ENCODE measurements around the gene ENO2.
A peak's percentile ranks its signal among the peaks of the same experiment; 100 is the strongest.

Gene ENO2

GRCh38 chr12:6914947-6915788 is 788 bp downstream of the ENO2 start:
- peak; percentile 31 to 34 for DNase-seq

DNA sequence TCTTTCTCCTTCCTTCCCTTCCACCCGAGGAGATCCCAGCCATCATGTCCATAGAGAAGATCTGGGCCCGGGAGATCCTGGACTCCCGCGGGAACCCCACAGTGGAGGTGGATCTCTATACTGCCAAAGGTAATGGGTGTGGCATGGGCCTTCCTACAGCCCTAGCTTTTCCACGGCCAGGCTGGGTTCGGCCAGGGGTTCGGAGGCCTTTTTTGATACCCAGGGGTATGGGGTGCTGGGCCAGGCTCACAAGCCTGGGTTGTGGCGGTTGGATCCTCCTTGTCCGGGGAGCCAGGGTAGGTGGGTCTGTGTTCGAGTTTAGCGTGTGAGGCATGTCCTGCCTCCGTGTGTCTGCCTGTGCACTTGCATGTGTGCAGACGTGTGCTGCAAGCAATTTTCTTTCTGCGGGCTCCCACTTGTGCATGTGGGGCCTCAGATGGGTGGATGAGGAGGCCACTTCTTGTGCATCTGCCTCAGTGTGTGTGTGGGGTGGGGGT is 1.5 kb downstream of the ENO2 start:
- no peak for DNase-seq

GRCh38 chr12:6916426-6917200 is 2.2 kb downstream of the ENO2 start:
- no peak for DNase-seq

GRCh38 chr12:6917491-6918231 is 3.3 kb downstream of the ENO2 start:
- no peak for DNase-seq

GRCh38 chr12:6919588-6919987 is 5.2 kb downstream of the ENO2 start:
- no peak for DNase-seq

DNA sequence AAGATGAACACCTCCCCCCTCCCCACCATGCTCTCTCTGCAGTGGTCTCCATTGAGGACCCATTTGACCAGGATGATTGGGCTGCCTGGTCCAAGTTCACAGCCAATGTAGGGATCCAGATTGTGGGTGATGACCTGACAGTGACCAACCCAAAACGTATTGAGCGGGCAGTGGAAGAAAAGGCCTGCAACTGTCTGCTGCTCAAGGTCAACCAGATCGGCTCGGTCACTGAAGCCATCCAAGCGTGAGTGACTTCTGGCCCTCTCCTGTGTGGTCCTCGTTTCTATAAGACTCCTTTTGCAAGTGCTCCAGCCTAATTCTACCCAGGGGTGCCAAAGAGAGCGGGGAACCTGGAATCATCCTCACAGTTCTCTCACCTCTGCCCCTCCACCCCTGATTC is 7.2 kb downstream of the ENO2 start:
- DNase-seq = no peak

DNA sequence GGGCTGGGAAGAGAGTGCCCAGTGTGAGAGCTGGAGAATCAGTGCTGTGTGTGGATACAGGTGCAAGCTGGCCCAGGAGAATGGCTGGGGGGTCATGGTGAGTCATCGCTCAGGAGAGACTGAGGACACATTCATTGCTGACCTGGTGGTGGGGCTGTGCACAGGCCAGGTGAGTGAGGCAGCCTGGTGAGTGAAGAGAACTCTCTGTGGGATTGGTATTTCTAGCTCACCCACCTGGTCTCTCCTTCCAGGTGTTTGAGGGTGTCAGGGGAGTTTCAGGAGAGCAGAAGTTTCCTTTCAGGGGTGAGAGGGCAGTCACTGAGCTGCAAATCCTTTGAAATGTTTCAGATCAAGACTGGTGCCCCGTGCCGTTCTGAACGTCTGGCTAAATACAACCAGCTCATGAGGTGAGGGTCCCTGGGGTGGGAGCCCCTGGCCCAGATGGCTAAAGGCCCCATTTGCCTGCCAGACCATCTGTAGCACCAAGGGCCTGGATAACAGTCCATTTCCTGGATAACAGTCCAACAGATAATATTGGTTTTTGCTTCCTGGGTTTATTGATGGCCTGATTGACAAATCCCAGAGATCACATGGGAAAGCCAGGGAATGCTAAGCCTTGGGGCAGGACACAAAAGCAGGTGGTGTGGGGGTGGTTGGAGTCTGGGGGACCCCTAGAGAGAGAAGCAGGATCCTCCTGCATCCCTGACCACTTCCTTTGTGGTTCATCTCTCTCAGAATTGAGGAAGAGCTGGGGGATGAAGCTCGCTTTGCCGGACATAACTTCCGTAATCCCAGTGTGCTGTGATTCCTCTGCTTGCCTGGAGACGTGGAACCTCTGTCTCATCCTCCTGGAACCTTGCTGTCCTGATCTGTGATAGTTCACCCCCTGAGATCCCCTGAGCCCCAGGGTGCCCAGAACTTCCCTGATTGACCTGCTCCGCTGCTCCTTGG is 7.9 kb downstream of the ENO2 start:
- no peak for DNase-seq

DNA sequence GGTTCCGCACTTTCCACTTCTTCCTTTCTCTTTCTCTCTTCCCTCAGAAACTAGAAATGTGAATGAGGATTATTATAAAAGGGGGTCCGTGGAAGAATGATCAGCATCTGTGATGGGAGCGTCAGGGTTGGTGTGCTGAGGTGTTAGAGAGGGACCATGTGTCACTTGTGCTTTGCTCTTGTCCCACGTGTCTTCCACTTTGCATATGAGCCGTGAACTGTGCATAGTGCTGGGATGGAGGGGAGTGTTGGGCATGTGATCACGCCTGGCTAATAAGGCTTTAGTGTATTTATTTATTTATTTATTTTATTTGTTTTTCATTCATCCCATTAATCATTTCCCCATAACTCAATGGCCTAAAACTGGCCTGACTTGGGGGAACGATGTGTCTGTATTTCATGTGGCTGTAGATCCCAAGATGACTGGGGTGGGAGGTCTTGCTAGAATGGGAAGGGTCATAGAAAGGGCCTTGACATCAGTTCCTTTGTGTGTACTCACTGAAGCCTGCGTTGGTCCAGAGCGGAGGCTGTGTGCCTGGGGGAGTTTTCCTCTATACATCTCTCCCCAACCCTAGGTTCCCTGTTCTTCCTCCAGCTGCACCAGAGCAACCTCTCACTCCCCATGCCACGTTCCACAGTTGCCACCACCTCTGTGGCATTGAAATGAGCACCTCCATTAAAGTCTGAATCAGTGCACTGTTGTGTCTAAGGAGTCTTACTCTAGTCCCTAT is 8.8 kb downstream of the ENO2 start:
- no peak for DNase-seq

DNA sequence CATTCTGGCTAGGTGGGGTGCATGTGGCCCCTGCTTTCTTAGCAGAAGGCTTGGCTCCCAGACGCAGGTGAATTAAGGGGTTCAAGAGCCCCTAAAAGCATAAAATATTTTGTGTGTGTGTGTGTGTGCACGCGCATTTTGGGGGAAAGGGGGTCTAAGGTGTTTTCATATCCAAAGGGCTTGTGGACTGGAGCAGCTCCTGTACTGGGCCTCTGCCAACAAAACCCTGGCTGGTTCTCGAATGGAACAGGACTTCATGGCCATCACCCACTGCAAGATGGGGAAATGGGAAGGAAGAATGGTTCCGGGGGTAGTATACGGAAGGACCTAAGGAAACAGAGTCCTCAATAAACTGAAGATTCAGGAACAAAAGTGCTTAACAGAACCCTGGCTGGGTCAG is 9.5 kb downstream of the ENO2 start:
- no peak for DNase-seq

- DNase-seq = no peak
Measured at GRCh38 chr12:6925239-6925539, 10.8 kb downstream of the ENO2 start.

- no peak for DNase-seq
Measured at GRCh38 chr12:6925540-6926279, 11.3 kb downstream of the ENO2 start.

- DNase-seq = peak; percentile 9 to 34
Measured at GRCh38 chr12:6927379-6928021, 13.1 kb downstream of the ENO2 start, which contains the start of gene ATN1. Gene ATN1, plus strand, starts transcription at chr12:6927959. Its CDS starts 6,043 bp downstream, at chr12:6934002.

- DNase-seq = no peak
Measured at GRCh38 chr12:6928022-6928702, 13.8 kb downstream of the ENO2 start.

DNA sequence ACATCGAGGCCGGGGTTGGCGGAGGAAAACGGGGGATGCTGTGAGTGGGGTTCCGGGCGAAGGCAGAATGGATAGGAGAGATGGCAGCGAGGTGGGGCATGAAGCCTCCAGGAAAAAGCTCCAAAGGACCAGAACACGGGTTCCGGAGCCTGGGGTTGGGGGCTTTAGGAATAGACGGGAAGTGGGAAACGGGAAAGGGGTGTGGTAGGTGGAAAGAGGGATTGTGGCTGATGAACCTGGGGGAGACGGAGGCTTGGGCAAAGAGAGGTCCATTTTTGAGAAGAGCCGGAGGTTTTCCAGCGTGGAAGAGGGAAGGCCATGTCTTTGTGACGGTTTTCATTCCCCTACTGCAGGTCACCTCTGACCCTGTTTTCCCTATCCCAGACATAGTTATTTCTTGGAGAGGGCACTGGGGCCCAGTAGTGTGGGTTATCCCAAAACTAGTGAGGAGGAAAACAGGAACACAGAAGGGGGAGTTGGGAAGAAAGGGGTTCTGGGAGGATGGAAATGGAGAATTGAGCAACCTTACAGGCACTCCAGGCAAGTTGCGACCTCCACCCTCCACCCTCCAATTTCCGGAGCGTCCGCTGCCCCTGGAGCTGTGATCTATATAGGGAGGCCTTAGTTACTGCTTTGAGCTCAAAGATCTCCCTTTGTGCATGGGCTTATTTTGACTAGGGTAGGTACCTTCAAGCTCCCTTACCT is 14.5 kb downstream of the ENO2 start:
- no peak for DNase-seq

DNA sequence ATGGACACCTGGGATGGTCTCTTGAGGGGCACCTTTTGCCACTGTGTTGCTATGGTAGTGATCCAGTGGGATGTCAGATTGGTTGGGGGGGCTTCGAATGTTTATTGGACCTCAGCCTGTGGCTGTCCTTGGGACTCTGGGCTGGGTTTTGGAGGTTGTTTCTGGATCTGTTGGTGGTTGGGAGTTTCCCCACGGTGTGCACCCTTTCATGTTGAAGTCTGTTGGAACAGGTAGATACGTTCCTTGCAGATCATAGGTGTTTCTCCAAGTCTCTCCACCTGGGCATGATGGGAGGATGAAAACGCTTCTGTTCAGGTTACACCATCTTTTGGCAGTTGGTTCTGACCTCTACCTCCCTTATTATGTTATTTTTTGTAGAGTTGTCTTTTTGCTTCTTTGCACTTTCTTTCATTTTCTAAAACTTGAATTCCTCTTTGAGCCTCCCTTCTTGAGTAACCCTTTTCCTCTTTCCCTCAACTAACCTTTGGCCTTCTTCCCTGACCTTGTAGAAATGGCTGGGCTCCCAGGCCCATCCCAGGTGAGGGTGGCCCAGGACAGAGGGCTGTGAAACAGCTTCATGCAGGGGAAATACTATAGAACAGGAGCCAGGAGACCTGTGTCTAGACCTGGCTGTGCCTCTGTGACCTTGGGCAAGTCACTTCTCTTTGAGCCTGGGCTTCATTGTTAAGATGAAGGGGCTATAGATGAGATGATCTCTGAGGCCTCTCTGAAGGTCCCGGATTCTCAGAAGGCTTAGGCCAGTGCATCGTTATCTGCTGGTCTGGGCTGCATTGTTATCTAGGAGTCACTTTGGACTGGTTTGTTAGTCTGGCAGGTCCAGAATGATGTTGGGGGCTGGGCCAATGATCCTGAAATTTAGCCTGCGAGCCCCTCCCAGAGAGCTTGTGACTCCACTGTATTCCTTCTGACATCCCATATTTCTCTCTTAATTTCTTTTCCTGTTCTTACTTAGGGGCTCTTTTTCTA is 15.4 kb downstream of the ENO2 start:
- no peak for DNase-seq

GRCh38 chr12:6932766-6933165 is 18.4 kb downstream of the ENO2 start:
- DNase-seq = no peak

GRCh38 chr12:6934110-6934509 is 19.7 kb downstream of the ENO2 start:
- no peak for DNase-seq
